GM06990 (cell line): ENCODE results near the gene TMEM220.
A peak's percentile ranks its signal among the peaks of the same experiment; 100 is the strongest.

ENCODE experiments used
- DNase-seq: peaks from one replicate; pipeline ENCODE4 v3.0.0-alpha.2; 2011; ENCODE audit not compliant: insufficient read length; ENCODE audit errors: extremely low read depth
- H3K27me3 ChIP-seq: replicated peaks from 2 replicates; pipeline ENCODE4 v1.6.0; 2011; ENCODE audit warnings: low read length; ENCODE audit not compliant: control insufficient read depth, insufficient read depth
- H3K36me3 ChIP-seq: 2 replicates; pipeline ENCODE4 v1.5.1; 2011; ENCODE audit warnings: low read length; ENCODE audit not compliant: control insufficient read depth, insufficient read depth
- H3K4me3 ChIP-seq: replicated peaks from 2 replicates; pipeline ENCODE4 v1.5.1; 2011; ENCODE audit warnings: low read depth, mild to moderate bottlenecking, control low read depth, low read length
- CTCF ChIP-seq: IDR thresholded peaks from 2 replicates; pipeline ENCODE4 v1.5.1; 2011; ENCODE audit warnings: low read length, control low read depth, mild to moderate bottlenecking, inconsistent platforms; ENCODE audit not compliant: insufficient read depth, poor library complexity, severe bottlenecking

Gene TMEM220

GRCh38 chr17:10741416-10742135, 11.8 kb upstream of the TMEM220 start:
- Histone ChIP-seq H3K27me3 (no peaks in the 10 kb centered on the region; the same call in none of the 2 replicates), H3K4me3 (no peak overlapping the region), H3K36me3 (no peaks in the 10 kb centered on the region)
- no peak for TF ChIP-seq CTCF
- DNase-seq = no peak

- no peak for DNase-seq
- TF ChIP-seq CTCF = no peak
- Histone ChIP-seq H3K27me3 (no peaks in the 10 kb centered on the region; the same call in none of the 2 replicates), H3K36me3 (no peaks in the 10 kb centered on the region), H3K4me3 (no peak overlapping the region)
Observed at GRCh38 chr17:10739386-10739785, 9.6 kb upstream of the TMEM220 start.

GRCh38 chr17:10738521-10739258, 8.9 kb upstream of the TMEM220 start:
- DNase-seq = no peak
- Histone ChIP-seq H3K4me3 (no peak overlapping the region), H3K36me3 (no peaks in the 10 kb centered on the region), H3K27me3 (no peaks in the 10 kb centered on the region; the same call in none of the 2 replicates)
- TF ChIP-seq CTCF = no peak

GRCh38 chr17:10737736-10738135, 7.9 kb upstream of the TMEM220 start:
- Histone ChIP-seq H3K36me3 (no peaks in the 10 kb centered on the region), H3K27me3 (no peaks in the 10 kb centered on the region; the same call in none of the 2 replicates), H3K4me3 (no peak overlapping the region)
- no peak for DNase-seq
- no peak for TF ChIP-seq CTCF

- Histone ChIP-seq H3K27me3 (no peaks in the 10 kb centered on the region; the same call in none of the 2 replicates), H3K4me3 (no peak overlapping the region), H3K36me3 (no peaks in the 10 kb centered on the region)
- no peak for DNase-seq
- peak; percentile 80 for TF ChIP-seq CTCF
Observed at GRCh38 chr17:10737168-10737622, 7.4 kb upstream of the TMEM220 start.
